ENCODE data around the gene CSRP2. TPM values are rescaled to one million over a fixed set of nuclear protein-coding genes. Genes with fewer than 3 reads are reported as not detected.

Gene CSRP2
- total RNA-seq, 1 experiment from 2014 or later = 36.1 TPM

DNA sequence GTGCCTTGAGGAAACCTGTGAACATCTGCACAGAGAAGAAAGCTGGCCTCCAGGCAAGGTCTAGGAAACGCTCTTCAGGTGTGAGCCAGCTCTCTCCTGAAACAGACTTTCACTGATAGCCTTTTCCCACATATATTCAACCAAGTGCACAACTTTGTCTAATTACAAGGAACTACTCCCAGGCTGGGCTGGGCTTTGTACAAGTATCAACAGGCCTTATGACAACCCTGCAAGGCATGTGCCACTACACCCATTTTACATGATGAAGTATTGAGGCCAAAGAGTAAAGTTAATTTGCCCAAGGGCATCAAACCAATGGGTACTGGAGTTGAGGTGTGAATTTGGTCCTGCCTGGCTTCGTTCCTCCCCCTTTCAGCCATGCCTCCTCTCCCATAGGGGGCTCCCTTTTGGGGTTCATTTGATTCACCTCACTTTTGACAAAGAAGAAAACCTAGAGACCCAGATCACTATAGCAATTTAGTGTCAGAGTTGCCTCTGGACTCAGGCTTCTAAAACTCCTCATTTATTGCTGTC, 2.1 kb downstream of the CSRP2 start:
- Histone ChIP-seq H3K79me2 (ENCODE audit: insufficient read depth, low read length) (no peaks in the 10 kb centered on the region), H3K4me3 (replicated peaks in 1 of 2; ENCODE audit: low read depth in 1 of 2, low read length in 2 of 2) (no peak overlapping the region), H3K9me2 (ENCODE audit: insufficient read depth) (no peaks in the 10 kb centered on the region), H4K20me1 (ENCODE audit: insufficient read depth) (no peaks in the 10 kb centered on the region), H3K9ac (ENCODE audit: low read length) (no peak overlapping the region), H2AFZ (ENCODE audit: low read depth, low read length, poor library complexity, severe bottlenecking) (no peak overlapping the region), H3K9me3 (ENCODE audit: control insufficient read depth in 1 of 2, insufficient read depth in 1 of 2, low read depth in 1 of 2, low read length in 2 of 2) (no peaks in the 10 kb centered on the region), H3K27me3 (ENCODE audit: insufficient read depth, low read length) (no peaks in the 10 kb centered on the region), H3K36me3 (ENCODE audit: control insufficient read depth in 1 of 2, insufficient read depth in 2 of 2, low read length in 2 of 2) (no peaks in the 10 kb centered on the region), H3K27ac (ENCODE audit: low read depth, low read length) (no peak overlapping the region), H3K4me2 (ENCODE audit: low read length) (no peak overlapping the region), H3K4me1 (ENCODE audit: control insufficient read depth in 1 of 2, insufficient read depth in 2 of 2, low read length in 2 of 2) (peaks cover 4 to 23% of the 10 kb centered on the region in 2 experiments; a peak in 3 of 4 replicates)
- RAD21 ChIA-PET (ENCODE audit: low non-redundant PET in 1 of 2, low total read pairs in 2 of 2, uncharacterized antibody in 2 of 2, unreplicated experiment in 2 of 2) = no interaction called here
- intact Hi-C loops (cut with micrococcal nuclease) = no loop called here
- DNase-seq (ENCODE audit: low read depth, low spot score) = no peak
- POLR2A ChIA-PET = no interaction called here
- TF ChIP-seq CTCF (IDR thresholded peaks at IDR 0.05 in 2 of 3, conservative IDR thresholded peaks at IDR 0.05 in 1 of 3; ENCODE audit: borderline replicate concordance in 1 of 3, insufficient read depth in 1 of 3, low read depth in 2 of 3, low read length in 2 of 3) (no peak), SRF (IDR thresholded peaks at IDR 0.05; ENCODE audit: low read depth) (no peak), CBX3 (IDR thresholded peaks at IDR 0.05; ENCODE audit: low read depth) (no peak), YY1 (IDR thresholded peaks at IDR 0.05; ENCODE audit: extremely low read depth, insufficient replicate concordance, low read depth, low read length) (no peak), POLR2A (IDR thresholded peaks at IDR 0.05; ENCODE audit: borderline replicate concordance, extremely low read depth, insufficient read depth, insufficient read length) (no peak), EZH2 (IDR thresholded peaks at IDR 0.05) (no peak), CEBPB (IDR thresholded peaks at IDR 0.05; ENCODE audit: low read depth) (no peak), EGR1 (IDR thresholded peaks at IDR 0.05; ENCODE audit: low read depth) (no peak), ZBTB33 (IDR thresholded peaks at IDR 0.05; ENCODE audit: extremely low read depth, insufficient replicate concordance, low read length) (no peak), FOSL1 (IDR thresholded peaks at IDR 0.05; ENCODE audit: low read depth) (no peak), ZFX (IDR thresholded peaks at IDR 0.05) (no peak), ATF3 (IDR thresholded peaks at IDR 0.05) (no peak), TCF7L2 (IDR thresholded peaks at IDR 0.05; ENCODE audit: borderline replicate concordance, extremely low read depth, insufficient read depth, insufficient read length) (no peak)
- TF ChIP-seq, protein P1, sequence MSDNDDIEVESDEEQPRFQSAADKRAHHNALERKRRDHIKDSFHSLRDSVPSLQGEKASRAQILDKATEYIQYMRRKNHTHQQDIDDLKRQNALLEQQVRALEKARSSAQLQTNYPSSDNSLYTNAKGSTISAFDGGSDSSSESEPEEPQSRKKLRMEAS (IDR thresholded peaks at IDR 0.05) = no peak
- CTCF ChIA-PET = no interaction called here
- BruUV-seq (replicated peaks) = no TSS peak
- ATAC-seq = no peak

All from HCT116 (cell line).